Activated CD4-positive, alpha-beta T cell treated with anti-CD3 and anti-CD28 coated beads, Interleukin-10, Interleukin-2, amounts not matched to agents 100 ng/mL and 50 ng/mL, durations not matched to agents 16 hours and 8 hours (primary cell): ENCODE measurements around the gene HOXA10.

Experiments
- DNase-seq: peaks from one replicate; pipeline ENCODE4 v3.0.0-alpha.2; 2020

The HOXA10 gene

DNA sequence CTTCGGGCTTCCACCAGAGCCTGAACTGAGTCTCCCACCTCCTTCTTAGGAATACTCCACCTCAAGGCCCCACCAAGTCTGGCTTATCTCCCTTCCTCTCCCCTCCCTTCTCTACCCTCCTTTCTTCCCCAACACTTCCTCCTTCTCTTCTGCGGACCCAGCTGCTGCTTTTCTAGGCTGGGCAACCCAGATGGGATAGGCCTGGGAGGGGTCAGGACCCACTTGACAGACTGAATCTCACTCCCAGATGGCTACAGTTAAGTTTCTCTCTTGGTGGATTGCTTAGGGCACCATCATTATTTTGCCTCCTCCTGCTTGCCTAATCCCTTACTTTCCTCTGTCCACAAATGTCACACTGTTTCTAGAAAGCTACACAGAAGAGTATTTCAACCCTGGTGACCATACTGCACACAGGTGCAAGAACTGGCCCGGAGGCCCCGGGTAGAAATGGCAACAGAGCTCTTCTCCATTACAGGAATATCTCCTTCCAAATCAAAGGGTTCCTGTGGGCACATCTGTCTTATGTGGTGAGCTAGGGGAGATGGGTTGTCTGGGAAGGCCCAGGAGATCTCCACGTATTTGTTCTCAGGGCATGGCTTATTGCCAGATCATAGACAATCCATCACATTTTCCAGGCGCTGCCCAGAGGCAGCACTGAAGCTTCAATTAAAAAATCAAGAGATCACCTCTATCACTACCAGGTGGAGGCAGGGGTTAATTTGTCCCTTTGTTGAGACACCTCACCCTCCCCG is 16.1 kb upstream of the HOXA10 start:
- DNase-seq: no peak

DNA sequence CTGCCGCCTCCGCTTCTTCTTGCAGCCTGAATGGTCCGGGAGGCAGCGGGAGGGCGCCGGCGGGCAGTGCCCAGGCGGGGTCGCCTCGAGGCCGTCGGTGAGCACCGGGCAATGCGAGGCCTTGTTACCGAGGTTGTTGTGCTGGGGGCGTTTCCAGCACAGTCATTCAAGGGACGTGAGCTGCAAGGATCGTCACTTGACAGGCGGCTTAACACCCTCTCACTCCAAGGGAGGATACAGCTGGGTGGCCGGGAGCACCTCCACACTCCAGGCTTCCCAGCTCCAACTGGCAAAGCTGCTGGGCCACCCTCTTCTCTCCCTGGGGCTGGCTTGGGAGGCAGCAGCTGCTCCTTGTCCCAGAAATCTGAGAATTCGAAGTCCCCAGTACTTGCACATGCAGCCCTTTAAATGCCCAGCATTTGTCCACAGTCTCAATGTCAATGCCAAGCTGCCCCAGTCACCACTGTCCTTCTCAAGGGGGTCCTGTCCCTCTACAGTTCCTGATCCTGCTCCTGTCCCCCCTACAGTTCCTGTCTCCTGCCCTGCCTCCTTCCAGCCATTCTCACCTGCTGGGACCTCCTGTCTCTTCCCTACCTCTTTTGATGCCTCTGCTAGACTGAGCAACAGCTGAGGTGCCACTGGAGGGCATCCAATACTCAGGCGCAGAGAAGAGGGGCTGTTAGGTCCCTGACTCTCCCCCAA is 15.3 kb upstream of the HOXA10 start:
- DNase-seq: no peak

DNA sequence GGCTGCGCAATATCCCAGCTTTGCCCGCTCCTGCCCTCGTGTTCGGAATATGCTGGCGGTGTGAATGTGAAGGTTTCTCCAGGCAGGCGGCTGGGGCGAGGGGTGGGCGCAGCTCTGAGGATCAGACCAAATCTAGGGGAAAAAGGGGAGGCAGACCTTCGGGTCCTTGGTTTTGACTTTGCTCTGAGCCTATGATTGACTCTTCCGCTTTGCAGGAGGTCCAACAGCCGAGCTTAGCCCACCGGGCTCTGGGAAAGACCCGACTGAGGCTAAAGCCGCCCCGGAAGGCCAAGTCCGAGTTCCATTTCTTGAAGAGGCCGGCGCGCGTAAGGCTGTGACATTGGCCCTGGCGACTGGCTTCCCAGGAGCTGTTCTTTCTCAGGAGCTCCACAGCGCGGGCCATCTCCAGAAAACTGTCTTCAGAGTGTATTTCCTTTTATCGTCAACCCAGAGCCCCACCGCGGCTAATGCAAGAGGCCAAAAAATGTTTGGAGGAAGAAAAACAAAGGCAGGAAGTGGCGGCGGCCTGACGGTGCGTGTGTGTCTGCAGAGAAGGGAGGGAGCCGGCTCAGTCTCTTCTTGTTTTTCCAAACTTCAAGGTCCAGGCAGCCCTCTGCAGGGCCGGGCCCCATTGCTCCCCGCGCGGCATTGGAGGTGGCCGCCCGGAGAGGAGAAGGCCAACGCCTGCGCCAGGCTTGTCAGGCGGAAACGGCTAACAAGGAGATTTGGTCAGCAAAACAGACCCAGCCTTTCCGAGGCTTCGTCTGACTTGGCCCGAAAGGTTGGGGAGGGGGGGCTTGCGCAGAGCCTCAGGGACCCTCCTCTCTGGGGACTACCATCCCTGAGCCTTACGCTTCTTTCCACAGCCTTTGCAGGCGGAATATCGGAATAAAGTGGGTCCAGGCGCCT is 14.5 kb upstream of the HOXA10 start:
- no peak for DNase-seq

DNA sequence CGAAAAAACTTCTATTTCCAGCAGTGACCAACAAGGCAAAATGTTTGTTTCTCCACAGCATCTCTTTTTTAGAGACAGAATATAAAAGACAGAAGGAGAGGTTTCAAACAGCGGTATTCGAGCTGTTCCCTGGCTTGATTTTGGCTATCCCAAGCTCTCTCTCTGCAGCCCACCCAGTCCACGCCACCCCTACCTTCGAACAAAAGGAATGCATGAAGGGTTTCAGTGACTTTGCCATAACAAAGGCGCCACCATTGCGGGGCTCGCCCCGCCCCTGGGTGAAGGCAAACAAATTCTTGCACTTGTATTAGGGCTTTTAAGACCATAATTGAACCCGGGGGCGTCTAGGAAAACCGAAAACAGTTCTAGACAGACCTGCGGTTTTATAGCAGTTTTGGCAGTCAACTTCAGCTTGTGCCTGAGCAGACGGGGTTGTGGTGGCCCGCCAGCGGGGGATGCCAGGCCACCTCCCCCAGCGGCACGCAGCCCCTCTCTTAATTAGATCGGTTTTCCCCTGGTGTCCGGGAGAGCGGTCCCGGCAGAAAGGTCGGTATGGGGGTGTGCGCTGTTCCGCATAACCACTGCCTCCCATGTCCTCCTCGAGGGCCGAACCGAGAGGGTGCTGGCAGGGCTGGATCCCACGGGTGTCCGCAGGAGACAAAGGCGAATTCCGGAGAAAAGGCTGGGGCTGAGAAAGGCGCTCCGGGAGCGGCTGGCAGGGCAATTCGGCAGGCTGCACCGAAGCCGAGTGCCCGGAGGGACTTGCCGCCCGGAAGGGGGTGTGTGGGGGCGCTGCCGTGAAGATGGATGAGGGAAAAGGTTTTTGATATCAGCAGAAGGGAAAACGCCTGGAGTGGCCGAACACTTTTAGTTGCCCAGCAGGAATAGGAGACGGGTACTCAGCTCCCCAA is 13.6 kb upstream of the HOXA10 start:
- DNase-seq: no peak

DNA sequence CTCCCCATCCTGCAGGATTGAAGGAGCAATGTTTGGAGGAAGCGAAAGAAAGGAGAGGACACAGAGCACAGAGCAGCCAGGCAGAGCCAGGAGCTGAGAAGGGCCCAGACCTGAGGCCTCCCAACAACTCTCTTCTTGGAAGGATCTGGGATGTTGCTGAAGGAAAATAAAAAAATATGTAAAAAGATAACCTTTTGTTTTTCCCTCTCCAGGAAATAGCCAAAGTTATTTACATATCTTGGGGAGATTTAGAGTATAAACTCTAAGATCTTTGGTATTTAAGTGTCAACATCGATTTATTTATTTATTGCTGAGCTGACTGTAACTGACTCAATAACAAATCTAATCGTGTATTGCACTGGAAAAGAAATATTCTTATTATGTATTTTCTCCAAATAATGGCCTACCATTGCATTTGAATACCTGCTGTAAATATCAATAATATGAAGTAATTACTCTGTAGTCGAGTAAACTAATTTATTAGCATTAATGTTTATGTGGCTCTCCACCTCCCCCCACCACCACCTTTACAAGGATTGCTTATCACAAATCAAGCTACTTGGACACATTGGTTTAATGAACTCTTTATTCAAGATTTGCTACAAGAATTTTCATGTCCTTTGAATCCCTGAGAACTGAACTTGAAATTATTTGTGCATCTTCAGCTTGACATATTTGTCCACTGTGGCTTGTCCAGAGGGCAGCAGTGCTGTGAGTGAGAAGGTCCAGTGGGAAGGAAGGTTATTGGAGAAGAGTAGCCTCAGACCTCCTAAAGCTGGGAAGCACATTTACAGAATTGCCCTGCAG is 12.8 kb upstream of the HOXA10 start:
- DNase-seq: no peak

DNA sequence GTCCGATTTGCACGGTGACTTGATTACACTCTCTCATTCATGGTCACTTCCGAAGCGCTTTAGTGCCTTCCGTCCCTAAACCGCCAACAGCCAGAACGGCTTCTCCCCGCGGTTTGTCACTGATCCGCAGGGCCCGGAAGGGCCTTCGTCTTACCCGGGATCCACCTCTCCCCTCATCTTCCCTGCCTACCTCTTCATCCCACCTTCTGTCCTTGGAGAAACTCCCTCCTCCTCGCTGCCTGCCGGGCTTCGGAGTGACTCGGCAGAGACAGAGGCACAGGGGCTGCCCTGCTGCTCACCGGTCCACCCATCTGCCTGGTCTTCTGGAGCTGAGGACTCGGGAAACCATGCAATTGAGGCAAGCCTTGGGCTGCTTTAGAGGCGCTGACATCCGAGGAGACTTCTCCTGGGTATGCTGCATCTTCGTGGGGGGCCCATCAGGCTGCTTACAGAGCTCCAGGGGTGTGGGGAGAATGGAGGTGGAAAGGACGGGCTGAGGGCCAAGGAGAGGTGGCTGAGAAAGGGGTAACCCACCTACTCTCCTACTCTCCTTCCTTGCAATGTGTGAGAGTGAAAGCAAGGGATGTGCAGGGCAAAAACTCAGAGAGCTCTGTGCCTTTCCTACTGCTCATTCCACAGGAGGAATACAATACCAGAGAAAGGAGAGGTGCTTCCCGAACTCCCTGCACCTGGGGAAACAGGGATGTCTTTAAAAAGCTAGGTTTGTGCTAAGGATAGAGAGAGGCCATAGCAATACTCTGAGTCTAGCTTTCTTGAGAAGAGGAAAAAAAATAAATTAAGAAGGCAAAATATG is 11.9 kb upstream of the HOXA10 start:
- no peak for DNase-seq

DNA sequence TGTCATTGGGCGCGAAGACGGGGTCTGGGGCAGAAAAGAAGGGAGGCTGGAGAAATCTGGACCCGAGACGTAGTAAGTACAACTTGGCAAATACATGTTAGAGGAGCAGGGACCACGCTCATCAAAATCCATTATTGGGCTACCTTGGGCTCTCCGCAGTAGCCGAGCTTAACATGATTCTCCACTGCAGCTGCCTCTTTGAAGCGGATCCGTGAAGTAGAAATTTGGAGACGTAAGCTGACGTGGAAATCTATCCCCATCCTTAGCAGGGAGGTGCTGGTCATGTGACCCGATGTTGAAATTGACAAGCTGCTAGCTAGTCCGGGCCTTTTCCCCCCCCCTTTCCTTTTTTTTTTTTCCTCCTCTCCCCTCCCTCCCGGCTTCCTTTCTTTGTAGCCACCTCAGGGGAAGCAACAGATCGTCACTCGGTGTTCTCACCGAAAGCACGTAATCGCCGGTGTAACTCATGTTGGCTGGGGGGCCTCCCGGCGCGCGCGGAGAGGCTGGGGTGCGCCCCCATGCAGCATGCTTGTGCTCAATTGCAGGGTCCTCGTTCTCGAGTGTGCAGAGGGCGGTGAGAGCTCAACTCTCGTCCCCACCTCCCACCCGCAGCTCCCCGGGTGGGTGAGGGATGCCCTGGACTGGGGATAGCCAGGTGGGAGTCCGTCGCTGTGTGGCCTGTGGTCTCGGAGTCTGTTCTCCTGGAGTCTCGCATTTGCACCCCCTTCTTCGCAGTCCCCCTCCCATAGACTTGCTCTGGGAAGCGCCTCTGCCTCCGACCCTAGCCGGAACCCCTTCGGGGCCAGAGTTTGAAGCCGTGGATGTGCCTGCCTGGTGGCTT is 11.1 kb upstream of the HOXA10 start, which contains the start of gene HOXA11:
Gene HOXA11 (minus strand): TSS at position 220 of the 841 bp plus-strand sequence. CDS start 88 bp downstream, at position 132.
- no peak for DNase-seq

DNA sequence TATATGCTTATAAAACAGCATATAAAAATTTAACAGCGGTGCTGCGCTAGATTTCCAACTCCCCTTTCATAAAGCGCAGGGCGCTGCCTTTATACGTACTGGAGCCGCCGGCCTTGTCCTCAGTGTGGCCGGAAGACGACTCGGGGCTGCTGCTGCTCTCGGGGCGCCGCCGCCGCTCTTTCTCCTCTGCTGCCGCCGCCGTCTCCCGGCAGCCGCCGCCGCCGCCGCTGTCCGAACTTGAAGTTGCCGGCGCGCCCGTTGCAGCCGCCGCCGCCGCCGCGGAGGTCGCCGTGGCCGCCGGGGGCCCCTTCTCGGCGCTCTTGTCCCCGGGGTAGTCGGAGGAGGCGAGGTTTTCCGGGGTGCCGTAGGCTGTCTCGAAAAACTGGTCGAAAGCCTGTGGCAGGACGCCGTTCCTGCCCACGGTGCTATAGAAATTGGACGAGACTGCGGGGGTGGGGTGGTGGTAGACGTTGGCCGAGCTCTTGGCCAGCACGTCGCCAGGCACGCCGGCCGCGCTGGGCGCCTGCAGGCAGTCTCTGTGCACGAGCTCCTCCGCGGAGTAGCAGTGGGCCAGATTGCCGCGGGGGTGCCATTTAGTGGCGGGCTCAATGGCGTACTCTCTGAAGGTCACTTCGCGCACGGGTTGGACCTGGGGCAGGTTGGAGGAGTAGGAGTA is 10.4 kb upstream of the HOXA10 start:
- DNase-seq: peak; percentile 22

DNA sequence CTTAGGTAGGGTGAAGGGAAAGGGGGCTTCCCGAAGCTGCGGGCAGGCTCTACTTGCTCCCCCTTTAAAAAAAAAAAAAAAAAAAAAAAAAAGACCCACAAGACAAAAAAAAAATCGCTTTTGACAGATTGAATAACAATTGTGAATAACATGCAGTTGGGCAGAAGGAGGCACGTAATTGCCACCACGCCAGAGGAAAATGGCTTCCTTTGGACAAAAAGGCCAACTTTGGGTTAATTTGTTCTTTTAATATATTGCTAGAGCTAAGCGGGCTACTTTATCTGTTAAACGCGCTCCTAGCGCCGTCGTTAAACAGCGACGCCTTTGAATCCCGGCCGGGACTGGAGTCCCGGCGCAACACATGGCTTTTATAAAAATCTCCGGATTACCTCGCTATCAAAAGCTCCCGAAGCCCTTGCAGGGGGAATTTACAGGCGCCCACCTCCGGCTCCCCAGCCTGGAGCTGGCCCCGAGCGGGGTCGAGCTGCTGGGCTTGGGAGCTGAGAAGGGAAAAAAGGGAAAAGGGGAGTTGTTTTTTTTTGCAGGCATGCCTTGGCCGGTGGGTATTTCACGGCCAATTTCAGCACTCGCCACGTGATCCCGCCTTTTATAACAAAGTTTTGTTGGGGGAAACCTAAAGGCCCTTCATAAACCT is 9.7 kb upstream of the HOXA10 start:
- no peak for DNase-seq

DNA sequence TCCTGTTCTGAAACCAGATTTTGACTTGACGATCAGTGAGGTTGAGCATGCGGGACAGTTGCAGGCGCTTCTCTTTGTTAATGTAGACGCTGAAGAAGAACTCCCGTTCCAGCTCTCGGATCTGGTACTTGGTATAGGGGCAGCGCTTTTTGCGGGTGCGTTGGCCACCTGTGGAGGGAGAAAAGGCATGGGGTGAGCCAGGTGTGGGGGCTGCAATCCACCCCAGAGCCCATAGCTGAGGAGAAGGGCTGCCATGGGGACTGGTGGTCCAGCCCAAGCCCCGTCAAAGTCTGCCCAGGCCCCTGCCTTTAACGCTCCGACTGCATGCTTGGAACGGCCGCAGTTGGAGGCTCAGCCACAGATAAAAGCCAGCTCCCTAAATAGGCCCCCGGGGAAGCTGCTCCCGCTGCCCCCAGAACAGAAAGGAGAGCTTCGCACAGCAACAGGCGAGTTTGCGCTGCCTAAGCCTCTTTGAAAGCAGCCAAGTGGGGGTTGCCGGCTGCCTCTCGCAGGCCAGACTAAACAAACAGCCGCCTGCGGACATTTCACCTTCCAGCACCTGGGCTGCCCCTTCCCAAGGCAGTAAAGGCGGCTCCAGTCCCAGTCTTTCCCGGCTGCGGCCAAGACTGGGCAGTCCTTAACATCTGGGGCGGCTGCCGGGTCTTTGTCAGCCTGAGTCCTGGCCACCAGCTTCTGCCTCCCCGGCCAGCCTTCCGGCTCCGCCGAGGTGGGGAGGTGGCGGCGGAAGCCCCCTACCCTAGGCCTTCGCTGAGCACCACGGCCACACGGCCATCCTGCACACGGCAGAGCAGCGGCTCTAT is 9.0 kb upstream of the HOXA10 start:
- DNase-seq: no peak

DNA sequence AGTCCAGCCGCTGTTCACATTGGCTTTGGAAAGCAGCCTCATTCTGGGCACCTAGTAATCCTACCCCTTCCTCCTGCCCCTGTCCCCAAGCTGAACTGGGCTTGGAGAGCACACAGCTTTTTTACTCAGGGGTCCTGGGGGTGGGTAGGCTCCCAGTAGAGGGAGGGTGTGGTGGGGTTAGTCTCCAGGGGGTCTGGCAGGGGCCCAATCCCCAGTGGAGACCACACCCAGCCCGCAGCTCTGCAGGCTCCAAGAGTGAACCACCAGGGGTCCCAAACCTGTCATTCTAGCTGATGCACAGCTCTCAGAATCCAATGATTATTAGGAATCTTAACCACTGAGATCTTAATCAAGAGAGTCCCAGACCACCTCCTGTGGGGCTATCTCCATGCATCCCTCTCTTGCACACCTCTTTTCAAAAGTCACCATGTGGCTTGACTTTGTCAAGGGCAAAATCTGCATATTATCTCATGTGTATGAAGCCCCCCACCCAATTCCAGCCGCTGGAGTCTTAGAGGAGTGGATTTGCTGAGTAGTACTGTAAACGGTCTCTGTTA is 8.2 kb upstream of the HOXA10 start:
- DNase-seq: no peak

DNA sequence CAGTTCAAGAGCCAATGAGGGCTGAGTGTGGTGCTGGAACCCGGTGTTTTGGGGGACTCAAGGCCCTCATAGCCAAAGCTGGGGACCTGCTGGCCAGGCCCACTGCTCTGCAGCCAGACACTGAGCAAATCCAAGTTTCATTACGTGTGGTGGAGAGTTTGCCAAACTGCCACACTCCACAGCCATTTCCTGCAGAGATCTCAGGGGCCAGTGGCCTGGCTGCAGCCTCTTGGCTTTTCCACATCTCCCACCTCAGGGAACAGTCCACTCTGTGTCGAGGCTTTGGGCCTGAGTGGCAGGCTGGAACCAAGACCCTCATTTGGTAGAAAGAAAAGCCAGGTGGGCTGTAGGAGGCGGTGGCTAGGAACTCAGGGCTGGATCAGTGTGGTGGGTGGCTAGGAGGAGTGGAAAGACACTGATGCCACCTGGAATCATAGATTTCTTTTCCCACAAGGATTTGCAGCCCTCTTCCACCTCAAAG is 7.7 kb upstream of the HOXA10 start:
- DNase-seq: no peak

DNA sequence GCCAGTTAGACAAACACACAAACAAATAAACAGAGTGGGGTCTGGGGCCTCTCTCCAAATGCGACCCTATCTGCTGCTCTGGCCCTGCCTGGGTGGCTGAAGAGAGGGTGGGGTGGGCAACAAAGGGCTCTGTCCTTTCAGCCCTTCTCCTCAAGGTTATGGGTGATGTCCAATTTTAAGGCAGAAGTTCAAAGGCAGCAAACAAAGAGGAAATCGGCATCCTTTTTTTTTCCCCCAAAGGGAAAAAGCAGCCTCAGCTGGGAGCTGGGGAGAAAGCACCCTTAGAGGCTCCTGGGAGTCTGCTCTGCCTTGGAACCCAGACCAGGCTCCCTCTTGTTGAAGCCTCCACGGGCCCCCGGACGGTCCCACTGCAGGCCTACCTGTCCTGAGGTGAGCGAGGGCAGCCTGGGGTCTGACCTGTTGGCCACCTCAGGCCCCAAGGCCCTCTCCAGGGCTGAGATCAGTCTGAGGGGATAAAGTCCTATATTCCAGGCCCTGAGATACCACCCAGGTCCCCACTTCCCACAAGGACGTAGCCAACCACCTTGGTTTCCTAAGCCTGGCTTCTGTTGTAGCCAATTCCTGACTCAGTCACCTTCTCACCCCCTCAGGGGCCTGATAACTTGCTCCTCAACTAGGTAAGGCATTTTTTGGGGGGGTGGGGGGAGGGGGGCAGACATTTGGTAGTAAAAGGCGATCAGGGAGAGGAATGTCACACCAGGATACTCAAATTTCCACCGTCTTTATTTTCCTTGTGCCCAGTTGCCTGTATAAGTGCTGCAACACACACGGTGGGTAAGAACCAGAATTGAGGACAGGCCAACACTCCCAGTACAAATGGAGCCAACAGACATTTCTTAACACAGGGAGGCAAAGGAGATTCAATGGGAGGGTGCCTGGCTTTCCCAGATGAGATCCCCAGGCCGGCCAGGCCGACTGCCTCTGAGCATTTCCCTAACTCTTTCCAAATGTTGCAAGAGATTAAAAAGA is 6.6 kb upstream of the HOXA10 start:
- no peak for DNase-seq

DNA sequence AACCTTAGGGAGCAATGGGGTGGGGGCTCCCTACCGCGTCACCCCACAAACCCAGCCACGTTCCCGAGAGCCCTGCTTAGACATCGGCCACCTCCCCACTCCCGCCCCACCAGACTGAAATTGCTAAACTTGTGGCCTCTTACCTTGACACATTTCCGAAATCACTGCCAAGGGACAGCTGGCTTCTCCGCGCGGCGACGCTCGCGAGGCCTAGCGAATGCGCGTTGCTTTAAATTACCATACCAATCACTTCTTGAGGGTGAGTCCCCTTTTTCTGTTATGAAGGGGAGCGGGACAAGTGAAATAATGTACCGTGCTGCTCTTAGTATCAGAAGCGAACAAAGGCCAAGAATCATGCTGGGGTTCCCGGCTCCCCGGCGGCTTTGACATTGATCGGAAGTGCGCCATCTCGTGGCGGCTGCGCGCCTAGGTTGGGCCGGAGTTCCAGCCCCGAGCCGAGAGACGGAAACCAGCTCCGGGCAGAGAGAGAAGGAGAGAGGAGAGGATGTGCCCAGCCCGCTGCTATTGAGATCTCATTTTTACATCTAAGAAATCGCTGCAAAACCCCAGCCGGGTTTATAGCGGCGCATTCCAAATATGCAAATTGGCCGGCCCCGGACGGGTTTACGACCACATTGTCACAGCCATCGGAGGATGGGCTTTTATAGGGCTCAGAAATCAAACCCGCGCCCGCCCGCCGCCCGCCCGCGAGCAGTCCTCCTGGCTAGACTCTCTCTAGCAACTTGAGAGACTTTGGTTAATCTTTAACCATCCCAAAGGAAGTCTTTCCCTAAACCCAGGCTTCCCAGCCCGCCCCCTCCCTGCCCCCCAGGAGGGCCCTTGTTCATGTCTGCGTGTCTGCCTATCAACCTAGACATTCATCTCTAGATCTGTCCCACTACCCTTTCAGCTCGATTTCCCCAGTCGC is 5.6 kb upstream of the HOXA10 start:
- DNase-seq: peak; percentile 61

DNA sequence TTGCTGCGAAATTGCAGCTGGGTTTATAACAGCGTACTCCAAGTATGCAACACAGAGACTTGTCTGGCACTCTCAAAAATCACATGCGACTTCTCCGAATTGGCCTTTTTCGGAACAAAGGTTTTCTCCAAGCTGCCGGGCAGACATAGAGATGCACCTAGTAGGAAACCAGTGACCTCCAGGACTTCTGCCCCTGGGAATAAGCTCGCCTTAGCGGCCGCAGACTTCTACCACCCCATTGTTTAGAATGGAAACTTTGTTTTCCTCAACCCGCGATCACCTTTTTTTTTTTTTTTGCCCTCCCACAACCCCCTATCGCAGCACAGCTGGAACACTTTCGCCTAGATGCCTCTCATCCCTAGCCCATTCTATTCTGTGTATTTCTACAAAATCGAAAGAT is 4.9 kb upstream of the HOXA10 start:
- DNase-seq: no peak
